Parathyroid adenoma (tissue), 2 donors: Measurements from ENCODE around the gene FANCG.

Source experiments
- H2AFZ ChIP-seq: fragments of 300-600 bp; sonication (generic); one replicate; pipeline ENCODE4 v1.7.0; 2017; ENCODE audit warnings: antibody characterized with exemption, mild to moderate bottlenecking
- H3K27ac ChIP-seq: fragments of 300-600 bp; sonication (generic); one replicate; pipeline ENCODE4 v1.7.0; 2017
- H3K27me3 ChIP-seq: fragments of 300-600 bp; sonication (generic); one replicate; pipeline ENCODE4 v1.7.0; 2017; ENCODE audit warnings: low read length; ENCODE audit not compliant: control insufficient read depth, insufficient read depth
- H3K36me3 ChIP-seq: fragments of 300-600 bp; sonication (generic); one replicate; pipeline ENCODE4 v1.7.0; 2017; ENCODE audit warnings: low read length; ENCODE audit not compliant: control insufficient read depth, insufficient read depth
- H3K4me1 ChIP-seq: fragments of 300-600 bp; sonication (generic); one replicate; pipeline ENCODE4 v1.7.0; 2017; ENCODE audit warnings: control low read depth
- H3K4me2 ChIP-seq: fragments of 300-600 bp; sonication (generic); one replicate; pipeline ENCODE4 v1.7.0; 2017; ENCODE audit warnings: low read length
- H3K4me3 ChIP-seq: fragments of 300-600 bp; sonication (generic); one replicate; pipeline ENCODE4 v1.7.0; 2017; ENCODE audit warnings: low read depth, low read length
- H3K79me2 ChIP-seq: fragments of 300-600 bp; sonication (generic); one replicate; pipeline ENCODE4 v1.7.0; 2017; ENCODE audit warnings: control low read depth
- H3K9ac ChIP-seq: fragments of 300-600 bp; sonication (generic); one replicate; pipeline ENCODE4 v1.7.0; 2017; ENCODE audit warnings: mild to moderate bottlenecking
- H3K9me3 ChIP-seq: fragments of 300-600 bp; sonication (generic); one replicate; pipeline ENCODE4 v1.7.0; 2017; ENCODE audit warnings: low read length; ENCODE audit not compliant: control insufficient read depth
- TF ChIP-seq, protein P1 (sequence below): fragments of 300-600 bp; sonication (generic); IDR thresholded peaks from one replicate; pipeline ENCODE4 v1.7.0; 2017; ENCODE audit warnings: antibody characterized with exemption, mild to moderate bottlenecking
- donor health status: primary hyperparathyroidism.

Gene FANCG

DNA sequence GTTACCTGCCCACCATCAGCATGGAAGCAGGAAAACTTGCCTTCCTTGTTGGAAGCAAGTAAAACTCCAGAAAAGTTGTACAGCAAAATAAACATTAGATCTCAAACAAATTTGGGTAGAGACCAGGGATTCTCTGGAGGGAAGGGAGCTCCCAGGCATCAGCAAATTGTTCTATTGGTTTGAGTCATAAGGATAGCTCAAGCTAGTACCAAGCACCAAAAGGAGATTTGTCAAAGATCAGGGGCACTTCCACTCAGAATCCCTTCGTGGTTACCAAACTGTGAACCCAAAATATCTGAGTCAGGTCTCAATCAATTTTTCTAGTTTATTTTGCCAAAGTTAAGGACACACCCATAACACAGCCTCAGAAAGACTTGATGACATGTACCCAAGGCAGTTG, 52.4 kb downstream of the FANCG start:
- Histone ChIP-seq H3K4me3 (no peak overlapping the region), H3K36me3 (no peaks in the 10 kb centered on the region), H3K4me1 (peaks cover 8% of the 10 kb centered on the region), H3K27me3 (no peaks in the 10 kb centered on the region), H3K4me2 (no peak overlapping the region), H3K27ac (no peak overlapping the region), H3K79me2 (no peaks in the 10 kb centered on the region), H2AFZ (no peak overlapping the region), H3K9ac (no peak overlapping the region), H3K9me3 (no peaks in the 10 kb centered on the region)
- TF ChIP-seq, protein P1, sequence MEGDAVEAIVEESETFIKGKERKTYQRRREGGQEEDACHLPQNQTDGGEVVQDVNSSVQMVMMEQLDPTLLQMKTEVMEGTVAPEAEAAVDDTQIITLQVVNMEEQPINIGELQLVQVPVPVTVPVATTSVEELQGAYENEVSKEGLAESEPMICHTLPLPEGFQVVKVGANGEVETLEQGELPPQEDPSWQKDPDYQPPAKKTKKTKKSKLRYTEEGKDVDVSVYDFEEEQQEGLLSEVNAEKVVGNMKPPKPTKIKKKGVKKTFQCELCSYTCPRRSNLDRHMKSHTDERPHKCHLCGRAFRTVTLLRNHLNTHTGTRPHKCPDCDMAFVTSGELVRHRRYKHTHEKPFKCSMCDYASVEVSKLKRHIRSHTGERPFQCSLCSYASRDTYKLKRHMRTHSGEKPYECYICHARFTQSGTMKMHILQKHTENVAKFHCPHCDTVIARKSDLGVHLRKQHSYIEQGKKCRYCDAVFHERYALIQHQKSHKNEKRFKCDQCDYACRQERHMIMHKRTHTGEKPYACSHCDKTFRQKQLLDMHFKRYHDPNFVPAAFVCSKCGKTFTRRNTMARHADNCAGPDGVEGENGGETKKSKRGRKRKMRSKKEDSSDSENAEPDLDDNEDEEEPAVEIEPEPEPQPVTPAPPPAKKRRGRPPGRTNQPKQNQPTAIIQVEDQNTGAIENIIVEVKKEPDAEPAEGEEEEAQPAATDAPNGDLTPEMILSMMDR, result no peak

DNA sequence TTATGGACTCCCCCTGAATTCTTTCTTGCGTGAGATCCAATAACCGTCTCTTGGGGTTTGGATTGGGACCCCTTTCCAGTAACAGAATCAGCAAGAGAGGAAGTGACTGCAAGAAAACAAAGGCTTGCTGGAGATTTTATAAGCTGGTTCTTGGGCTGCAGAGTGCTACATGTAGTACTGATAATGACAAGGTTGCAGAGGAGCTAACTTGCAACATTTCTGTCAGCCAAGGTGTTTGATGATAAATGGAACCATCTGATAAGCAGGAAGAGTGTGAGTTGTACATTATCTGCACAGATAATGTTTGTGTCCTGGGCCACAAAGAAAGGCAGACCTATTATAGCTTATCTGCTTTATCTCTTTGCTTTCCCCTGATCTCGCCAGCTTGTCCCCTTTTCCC, 53.1 kb downstream of the FANCG start:
- Histone ChIP-seq H3K4me1 (peaks cover 8% of the 10 kb centered on the region), H3K27me3 (no peaks in the 10 kb centered on the region), H3K36me3 (no peaks in the 10 kb centered on the region), H2AFZ (no peak overlapping the region), H3K4me2 (no peak overlapping the region), H3K4me3 (no peak overlapping the region), H3K9ac (no peak overlapping the region), H3K9me3 (no peaks in the 10 kb centered on the region), H3K79me2 (no peaks in the 10 kb centered on the region), H3K27ac (no peak overlapping the region)
- TF ChIP-seq, protein P1, result no peak
